Measurements from ENCODE around the gene DMRT1. TPM values are rescaled to one million over a fixed set of nuclear protein-coding genes. Genes with fewer than 3 reads are reported as not detected.

Gene DMRT1
- not detected for total RNA-seq

GRCh38 chr9:841371-842209 lies at the start of gene DMRT1:
Gene DMRT1 (plus strand): TSS chr9:841697. CDS start chr9:841839, 142 bp downstream.
- Mint-ChIP-seq H3K27ac (no peak within 1 kb of the TSS), H3K36me3 (peaks cover 0 to 5% of the 10 kb centered on the region in 2 donors), H3K9me3 (no peaks in the 10 kb centered on the region)
- ATAC-seq (no peak), DNase-seq (ENCODE audit: low spot score in 2 of 2) (no peak)

- ATAC-seq (no peak), DNase-seq (ENCODE audit: low spot score in 2 of 2) (no peak)
- Mint-ChIP-seq H3K36me3 (no peaks in the 10 kb centered on the region), H3K9me3 (no peaks in the 10 kb centered on the region), H3K27ac (no peak overlapping the region)
These were observed 48.9 kb upstream of the DMRT1 start for GRCh38 chr9:792331-793260.

DNA sequence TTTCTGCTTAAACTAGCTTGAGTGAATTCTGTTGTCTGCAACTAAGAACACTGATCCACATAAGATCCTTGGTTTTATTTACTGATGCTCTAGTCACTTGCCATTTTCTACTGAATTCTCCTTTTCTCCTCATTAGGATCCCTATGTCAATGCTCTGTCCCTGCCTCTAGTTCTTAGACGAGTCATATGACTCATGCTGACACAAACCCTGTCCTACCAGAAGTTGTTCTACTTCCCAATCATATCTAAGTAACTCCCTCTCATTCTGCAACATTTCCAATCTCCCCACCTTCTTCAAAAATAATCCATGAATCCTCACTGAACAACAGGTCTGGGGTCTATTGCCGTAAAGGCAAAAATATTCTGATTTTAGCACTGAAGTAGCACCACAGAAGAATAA lies 47.1 kb upstream of the DMRT1 start:
- ATAC-seq: no peak
- no peaks in the 10 kb centered on the region for H3K9me3 Mint-ChIP-seq
- H3K36me3 Mint-ChIP-seq: no peaks in the 10 kb centered on the region
- no peak for DNase-seq (ENCODE audit: low spot score in 2 of 2)
- no peak overlapping the region for H3K27ac Mint-ChIP-seq

- DNase-seq (ENCODE audit: low spot score in 2 of 2) (no peak), ATAC-seq (no peak)
- H3K36me3 Mint-ChIP-seq: no peaks in the 10 kb centered on the region
- no peak overlapping the region for H3K27ac Mint-ChIP-seq
- no peaks in the 10 kb centered on the region for H3K9me3 Mint-ChIP-seq
These were observed 45.6 kb upstream of the DMRT1 start for GRCh38 chr9:795869-796268.

GRCh38 chr9:800591-801150 lies 40.8 kb upstream of the DMRT1 start:
- H3K9me3 Mint-ChIP-seq: no peaks in the 10 kb centered on the region
- no peaks in the 10 kb centered on the region for H3K36me3 Mint-ChIP-seq
- no peak overlapping the region for H3K27ac Mint-ChIP-seq
- ATAC-seq (no peak), DNase-seq (ENCODE audit: low spot score in 2 of 2) (no peak)

DNA sequence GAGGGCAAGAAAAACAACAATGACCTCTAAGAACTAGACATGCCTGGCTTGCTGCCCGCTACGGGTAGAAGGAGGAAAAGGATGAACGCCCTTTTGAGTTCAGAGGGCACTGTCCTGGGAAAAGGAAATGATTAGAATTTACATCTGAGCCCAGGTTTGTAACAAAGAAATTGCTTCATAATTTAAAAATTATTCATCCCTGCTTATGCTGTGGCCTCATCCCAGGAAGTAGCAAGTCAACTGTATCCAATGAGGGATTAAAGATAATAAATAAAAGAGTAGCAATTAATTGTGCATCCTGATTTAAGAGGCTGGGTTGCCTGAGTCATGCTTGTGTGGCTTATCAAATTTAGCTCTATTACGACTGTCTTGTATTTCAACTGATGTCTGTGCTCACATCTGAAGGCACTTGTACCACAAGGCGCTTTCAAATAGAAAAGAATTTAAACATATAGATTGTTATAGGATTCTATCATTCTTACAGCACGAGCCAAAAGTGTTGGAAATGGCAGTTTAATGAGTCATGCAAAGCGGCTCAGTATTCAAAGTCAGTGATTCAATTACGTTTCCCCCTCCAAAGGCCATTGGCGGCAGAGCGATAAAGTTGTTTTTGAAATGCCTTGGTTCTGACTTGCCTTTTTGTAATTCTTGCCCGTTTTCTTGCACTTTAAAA lies 40.0 kb upstream of the DMRT1 start:
- no peaks in the 10 kb centered on the region for H3K9me3 Mint-ChIP-seq
- ATAC-seq (no peak), DNase-seq (ENCODE audit: low spot score in 2 of 2) (no peak)
- no peak overlapping the region for H3K27ac Mint-ChIP-seq
- no peaks in the 10 kb centered on the region for H3K36me3 Mint-ChIP-seq

- no peaks in the 10 kb centered on the region for H3K36me3 Mint-ChIP-seq
- no peak overlapping the region for H3K27ac Mint-ChIP-seq
- DNase-seq (ENCODE audit: low spot score in 2 of 2): no peak
These were observed 37.5 kb upstream of the DMRT1 start for GRCh38 chr9:804026-804425.

DNA sequence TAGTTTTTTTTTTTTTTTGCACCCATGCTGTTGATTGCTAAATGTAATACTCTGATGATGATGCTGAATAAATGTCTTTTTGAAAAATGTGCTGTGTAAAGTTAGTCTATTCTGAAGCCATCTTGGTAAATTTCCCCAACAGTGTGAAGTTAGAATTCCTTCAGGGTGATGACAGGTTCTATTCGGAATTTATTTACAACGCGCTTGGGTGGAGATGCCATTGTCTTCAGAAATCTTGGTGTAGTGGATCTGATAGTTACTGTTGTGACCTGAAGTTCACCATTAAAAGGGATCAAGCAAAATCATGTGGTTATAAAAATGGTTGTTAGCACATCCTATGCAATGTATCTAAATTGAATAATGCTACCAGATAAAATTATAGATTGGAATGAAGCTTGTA lies 36.3 kb upstream of the DMRT1 start:
- Mint-ChIP-seq H3K27ac (no peak overlapping the region), H3K9me3 (no peaks in the 10 kb centered on the region), H3K36me3 (no peaks in the 10 kb centered on the region)
- DNase-seq (ENCODE audit: low spot score in 2 of 2) (no peak), ATAC-seq (no peak)

More at GRCh38 chr9:804026-804425, 37.5 kb upstream of the DMRT1 start:
- H3K9me3 Mint-ChIP-seq: no peaks in the 10 kb centered on the region
- no peak for ATAC-seq

- H3K9me3 Mint-ChIP-seq: no peaks in the 10 kb centered on the region
- ATAC-seq: peak; percentile 37 to 71
- H3K36me3 Mint-ChIP-seq: no peaks in the 10 kb centered on the region
- peak overlapping the region in 1 of 2 donors; percentile 25 for H3K27ac Mint-ChIP-seq
- DNase-seq (ENCODE audit: low spot score in 2 of 2): no peak
These were observed 35.0 kb upstream of the DMRT1 start for GRCh38 chr9:806285-807156.

- H3K36me3 Mint-ChIP-seq: no peaks in the 10 kb centered on the region
- DNase-seq (ENCODE audit: low spot score in 2 of 2) (no peak), ATAC-seq (no peak)
- H3K9me3 Mint-ChIP-seq: no peaks in the 10 kb centered on the region
- H3K27ac Mint-ChIP-seq: no peak overlapping the region
These were observed 30.4 kb upstream of the DMRT1 start for GRCh38 chr9:811106-811531.

DNA sequence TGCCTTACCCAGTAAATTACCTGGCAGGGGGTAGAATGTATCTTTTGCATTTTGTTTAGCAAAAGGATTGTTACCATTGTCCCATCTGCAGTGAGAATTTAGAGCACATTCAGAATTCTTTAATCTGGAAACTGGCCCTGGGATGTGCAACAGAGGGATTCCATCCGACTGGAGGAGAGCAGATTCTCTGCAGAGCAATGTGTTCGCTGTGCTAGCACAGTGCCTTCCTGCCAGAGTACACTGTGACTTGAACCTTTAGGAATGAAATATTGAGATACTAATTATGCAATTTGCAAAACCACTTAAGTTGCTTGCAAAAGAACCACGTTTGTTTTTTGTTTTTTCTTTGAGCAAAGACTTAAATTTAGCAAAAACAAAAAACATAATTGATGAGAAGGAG lies 22.5 kb upstream of the DMRT1 start:
- ATAC-seq (no peak), DNase-seq (ENCODE audit: low spot score in 2 of 2) (no peak)
- H3K36me3 Mint-ChIP-seq: no peaks in the 10 kb centered on the region
- no peaks in the 10 kb centered on the region for H3K9me3 Mint-ChIP-seq
- H3K27ac Mint-ChIP-seq: no peak overlapping the region

DNA sequence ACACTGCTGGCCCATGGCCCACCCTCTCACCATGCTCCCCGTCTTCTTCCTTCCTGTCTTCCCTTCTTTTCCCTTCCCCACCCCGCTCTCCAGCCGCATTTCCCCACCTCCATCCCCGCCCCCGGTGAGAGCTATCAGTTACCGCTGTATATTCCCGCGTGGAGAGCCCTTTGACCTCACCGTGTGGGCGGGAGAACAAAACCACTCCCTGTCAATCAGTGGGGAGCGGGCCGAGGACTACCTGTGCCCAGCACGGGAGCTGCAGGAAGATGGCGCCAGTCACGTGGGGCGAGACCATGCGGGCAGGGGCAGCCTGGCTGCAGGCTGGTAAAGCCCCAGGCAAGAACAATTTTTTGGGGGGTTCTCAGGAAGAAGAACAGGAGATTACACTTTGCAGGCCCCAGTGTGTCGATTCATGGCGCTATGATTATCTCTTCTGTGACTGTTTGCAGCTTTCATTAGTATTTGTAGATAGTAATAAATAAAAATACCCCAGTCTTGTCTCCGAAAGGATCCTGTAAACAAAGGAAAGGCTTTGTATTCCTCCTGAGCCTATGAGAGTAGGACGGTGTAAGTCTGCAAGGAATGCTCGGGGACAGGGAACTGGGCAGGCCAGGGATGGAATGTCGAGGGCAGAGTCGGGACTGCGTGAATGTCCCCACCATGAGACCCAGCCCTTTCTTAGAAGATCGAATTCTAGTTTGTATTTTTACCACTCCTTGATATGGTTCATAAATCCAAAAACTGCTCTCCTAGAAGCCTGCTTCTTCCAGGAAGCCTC lies 14.8 kb upstream of the DMRT1 start:
- no peaks in the 10 kb centered on the region for H3K36me3 Mint-ChIP-seq
- no peak overlapping the region for H3K27ac Mint-ChIP-seq
- no peaks in the 10 kb centered on the region for H3K9me3 Mint-ChIP-seq
- ATAC-seq (no peak), DNase-seq (ENCODE audit: low spot score in 2 of 2) (no peak)

- DNase-seq (ENCODE audit: low spot score in 2 of 2) (no peak), ATAC-seq (peak in 1 of 2 donors; percentile 18)
- no peaks in the 10 kb centered on the region for H3K36me3 Mint-ChIP-seq
- H3K9me3 Mint-ChIP-seq: no peaks in the 10 kb centered on the region
- H3K27ac Mint-ChIP-seq: no peak overlapping the region
These were observed 1.2 kb upstream of the DMRT1 start for GRCh38 chr9:840343-840742.

DNA sequence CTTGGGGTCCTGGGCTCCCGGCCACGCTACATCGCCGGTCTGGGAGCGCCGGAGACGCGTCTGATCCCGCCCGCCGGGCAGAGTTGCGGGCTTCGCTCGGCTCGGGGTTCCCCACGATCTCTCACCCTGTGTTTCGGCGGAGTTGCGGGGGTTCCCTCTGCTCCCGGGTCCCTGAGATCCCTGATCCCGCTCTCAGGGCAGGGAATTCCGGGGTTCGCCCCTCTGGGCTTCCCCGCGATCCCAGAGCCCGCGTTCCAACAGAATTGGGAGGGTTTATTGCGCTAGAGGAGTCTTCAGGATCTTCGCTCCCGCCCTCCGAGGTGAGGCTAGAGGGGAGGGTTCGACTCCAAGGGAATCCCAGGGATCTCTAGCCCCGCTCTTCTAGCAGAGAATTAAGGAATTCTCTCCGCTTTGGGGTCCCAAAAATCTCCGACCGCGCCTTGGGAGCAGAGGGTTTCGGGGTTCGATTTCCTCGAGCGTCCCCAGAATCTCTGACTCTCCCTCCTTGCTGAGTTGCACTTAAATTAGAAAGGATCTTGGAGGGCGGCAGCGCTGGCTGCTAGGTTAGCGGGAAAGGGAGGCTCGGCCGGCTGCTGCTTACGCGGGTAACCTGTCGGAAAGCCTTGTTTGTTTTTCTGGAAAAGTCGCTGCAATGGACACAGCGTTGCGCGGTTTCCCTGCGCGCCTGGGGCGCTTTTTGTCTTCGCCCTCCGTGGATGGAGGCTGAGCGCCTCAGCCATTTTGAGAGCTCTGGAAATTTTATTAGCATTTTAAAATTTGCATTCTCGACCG lies 1.3 kb downstream of the DMRT1 start:
- DNase-seq (ENCODE audit: low spot score in 2 of 2) (no peak), ATAC-seq (no peak)
- Mint-ChIP-seq H3K27ac (peak overlapping the region in 1 of 2 donors; percentile 22), H3K36me3 (peaks cover 0 to 5% of the 10 kb centered on the region in 2 donors), H3K9me3 (no peaks in the 10 kb centered on the region)
